ENCODE data around the gene MORF4L2.

MORF4L2 gene

GRCh38 chrX:103681443-103681842, 5.1 kb downstream of the MORF4L2 start:
- Histone ChIP-seq H4K20me1 (ENCODE audit: insufficient read depth) (no peaks in the 10 kb centered on the region), H3K36me3 (ENCODE audit: insufficient read depth) (no peaks in the 10 kb centered on the region; the same call in 1 of the 2 replicates), H3K9ac (no peak overlapping the region)

GRCh38 chrX:103678199-103678993, 8.1 kb downstream of the MORF4L2 start:
- TF ChIP-seq CTCF (conservative IDR thresholded peaks at IDR 0.05; ENCODE audit: low read depth, low read length): no peak
- H3K9ac ChIP-seq: no peak overlapping the region
- H3K79me2 ChIP-seq (ENCODE audit: insufficient read depth, low read depth): no peaks in the 10 kb centered on the region
- H2AFZ ChIP-seq (ENCODE audit: low read depth): no peak overlapping the region
- H3K4me2 ChIP-seq: no peak overlapping the region
- no peaks in the 10 kb centered on the region for H4K20me1 ChIP-seq (ENCODE audit: insufficient read depth)
- H3K27me3 ChIP-seq (ENCODE audit: insufficient read depth, low read depth): no peaks in the 10 kb centered on the region
- H3K36me3 ChIP-seq (ENCODE audit: insufficient read depth): no peaks in the 10 kb centered on the region
- no peak overlapping the region for H3K27ac ChIP-seq
- no peak overlapping the region for H3K4me3 ChIP-seq (IDR thresholded peaks at IDR 0.05; ENCODE audit: insufficient read depth, low read depth, low read length)
- peaks cover 8% of the 10 kb centered on the region for H3K4me1 ChIP-seq (ENCODE audit: low read depth, poor library complexity, severe bottlenecking)

More at GRCh38 chrX:103681443-103681842, 5.1 kb downstream of the MORF4L2 start:
- TF ChIP-seq CTCF (conservative IDR thresholded peaks at IDR 0.05; ENCODE audit: low read depth, low read length): no peak
- Histone ChIP-seq H3K4me1 (ENCODE audit: low read depth, poor library complexity, severe bottlenecking) (peaks cover 18% of the 10 kb centered on the region), H3K79me2 (ENCODE audit: insufficient read depth, low read depth) (peaks cover 28% of the 10 kb centered on the region), H3K4me3 (IDR thresholded peaks at IDR 0.05; ENCODE audit: insufficient read depth, low read depth, low read length) (no peak overlapping the region), H3K27me3 (ENCODE audit: insufficient read depth, low read depth) (no peaks in the 10 kb centered on the region), H3K27ac (no peak overlapping the region), H2AFZ (ENCODE audit: low read depth) (no peak overlapping the region), H3K4me2 (no peak overlapping the region)

- H3K36me3 ChIP-seq (ENCODE audit: insufficient read depth): no peaks in the 10 kb centered on the region
- no peaks in the 10 kb centered on the region for H3K27me3 ChIP-seq (ENCODE audit: insufficient read depth, low read depth)
- H3K9ac ChIP-seq: no peak overlapping the region
- no peak overlapping the region for H3K4me2 ChIP-seq
- no peaks in the 10 kb centered on the region for H4K20me1 ChIP-seq (ENCODE audit: insufficient read depth)
- TF ChIP-seq CTCF (conservative IDR thresholded peaks at IDR 0.05; ENCODE audit: low read depth, low read length): no peak
- H3K27ac ChIP-seq: no peak overlapping the region
- no peaks in the 10 kb centered on the region for H3K4me1 ChIP-seq (ENCODE audit: low read depth, poor library complexity, severe bottlenecking)
- no peaks in the 10 kb centered on the region for H3K79me2 ChIP-seq (ENCODE audit: insufficient read depth, low read depth)
- no peak overlapping the region for H2AFZ ChIP-seq (ENCODE audit: low read depth)
- H3K4me3 ChIP-seq (IDR thresholded peaks at IDR 0.05; ENCODE audit: insufficient read depth, low read depth, low read length): no peak overlapping the region
Observed at GRCh38 chrX:103674531-103675454, 11.7 kb downstream of the MORF4L2 start.

GRCh38 chrX:103669745-103670144, 16.8 kb downstream of the MORF4L2 start:
- no peaks in the 10 kb centered on the region for H4K20me1 ChIP-seq (ENCODE audit: insufficient read depth)

More at GRCh38 chrX:103669745-103670144, 16.8 kb downstream of the MORF4L2 start:
- no peak overlapping the region for H3K9ac ChIP-seq
- TF ChIP-seq CTCF (conservative IDR thresholded peaks at IDR 0.05; ENCODE audit: low read depth, low read length): no peak
- no peak overlapping the region for H3K4me2 ChIP-seq
- no peaks in the 10 kb centered on the region for H3K36me3 ChIP-seq (ENCODE audit: insufficient read depth)
- H3K4me1 ChIP-seq (ENCODE audit: low read depth, poor library complexity, severe bottlenecking): no peaks in the 10 kb centered on the region
- no peak overlapping the region for H3K27ac ChIP-seq
- no peak overlapping the region for H2AFZ ChIP-seq (ENCODE audit: low read depth)
- H3K27me3 ChIP-seq (ENCODE audit: insufficient read depth, low read depth): no peaks in the 10 kb centered on the region
- no peaks in the 10 kb centered on the region for H3K79me2 ChIP-seq (ENCODE audit: insufficient read depth, low read depth)
- no peak overlapping the region for H3K4me3 ChIP-seq (IDR thresholded peaks at IDR 0.05; ENCODE audit: insufficient read depth, low read depth, low read length)

All from KMS-11 (cell line).